Measurements from ENCODE around the gene FSCN2. TPM values are rescaled to one million over a fixed set of nuclear protein-coding genes. Genes with fewer than 3 reads are reported as not detected.

Gene FSCN2
- total RNA-seq, 2 donors from 2014 or later: 7.0 to 13.5 TPM

GRCh38 chr17:81514739-81515529, 13.2 kb upstream of the FSCN2 start:
- peak; percentile 31 for ATAC-seq

DNA sequence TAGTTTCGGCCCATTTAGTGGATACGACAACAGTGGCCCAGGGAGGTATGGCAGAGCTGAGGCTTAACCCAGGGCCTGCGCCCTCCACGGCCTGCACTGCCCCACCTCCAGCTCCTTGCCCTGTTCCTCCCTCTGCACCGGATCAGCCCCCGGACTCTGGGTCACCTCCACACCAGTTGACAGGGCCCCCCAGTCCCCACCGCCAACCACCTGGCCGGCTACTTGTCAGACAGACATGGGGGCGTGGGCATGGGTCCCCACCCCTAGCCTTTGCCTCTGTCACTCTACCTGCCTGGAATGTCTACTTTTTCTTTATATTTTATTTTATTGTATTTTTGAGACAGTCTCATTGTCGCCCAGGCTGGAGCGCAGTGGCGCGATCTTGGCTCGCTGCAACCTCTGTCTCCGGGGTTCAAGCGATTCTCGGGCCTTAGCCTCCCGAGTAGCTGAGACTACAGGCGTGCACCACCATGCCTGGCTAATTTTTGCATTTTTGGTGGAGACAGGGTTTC, 12.6 kb upstream of the FSCN2 start:
- H3K27ac ChIP-seq: peak overlapping the region; percentile 99 to 100 (median 99)
- 65 to 73% methylated on average over 19 of the region's 19 CpGs for WGBS, 2 donors
- ATAC-seq (no peak), DNase-seq (peak in 2 of 4 donors; percentile 9 to 37)
- H3K27me3 ChIP-seq: no peaks in the 10 kb centered on the region
- no peak overlapping the region for H3K4me3 ChIP-seq
- intact Hi-C loops (cut with DNase I): no loop called here
- no peak for TF ChIP-seq CTCF (IDR thresholded peaks at IDR 0.05)
- TF ChIP-seq POLR2A (IDR thresholded peaks at IDR 0.05): no peak
- H3K9me3 ChIP-seq: no peaks in the 10 kb centered on the region
- H3K4me1 ChIP-seq: peaks cover 60% of the 10 kb centered on the region
- H3K36me3 ChIP-seq (replicated peaks in 1 of 2; ENCODE audit: insufficient read depth in 1 of 2, low read depth in 2 of 2): peaks cover 0 to 6% of the 10 kb centered on the region in 2 donors

More at GRCh38 chr17:81514739-81515529, 13.2 kb upstream of the FSCN2 start:
- H3K4me1 ChIP-seq: peaks cover 58% of the 10 kb centered on the region
- H3K36me3 ChIP-seq (replicated peaks in 1 of 2; ENCODE audit: insufficient read depth in 1 of 2, low read depth in 2 of 2): peaks cover 0 to 9% of the 10 kb centered on the region in 2 donors
- peak; percentile 13 to 63 (median 56) for TF ChIP-seq POLR2A (IDR thresholded peaks at IDR 0.05)
- TF ChIP-seq CTCF (IDR thresholded peaks at IDR 0.05): peak in 1 of 7 experiments; percentile 4
- H3K27ac ChIP-seq: peak overlapping the region; percentile 99 to 100 (median 99)
- DNase-seq: peak; percentile 78 to 83 (median 80)
- intact Hi-C loops (cut with DNase I): no loop called here
- H3K4me3 ChIP-seq: peak overlapping the region in 1 of 2 donors; percentile 63
- 1% methylated on average over 45 of the region's 82 CpGs; no CpG with 5 or more reads in 1 of the 2 donors for WGBS, 2 donors
- H3K27me3 ChIP-seq: no peaks in the 10 kb centered on the region
- H3K9me3 ChIP-seq: no peaks in the 10 kb centered on the region

DNA sequence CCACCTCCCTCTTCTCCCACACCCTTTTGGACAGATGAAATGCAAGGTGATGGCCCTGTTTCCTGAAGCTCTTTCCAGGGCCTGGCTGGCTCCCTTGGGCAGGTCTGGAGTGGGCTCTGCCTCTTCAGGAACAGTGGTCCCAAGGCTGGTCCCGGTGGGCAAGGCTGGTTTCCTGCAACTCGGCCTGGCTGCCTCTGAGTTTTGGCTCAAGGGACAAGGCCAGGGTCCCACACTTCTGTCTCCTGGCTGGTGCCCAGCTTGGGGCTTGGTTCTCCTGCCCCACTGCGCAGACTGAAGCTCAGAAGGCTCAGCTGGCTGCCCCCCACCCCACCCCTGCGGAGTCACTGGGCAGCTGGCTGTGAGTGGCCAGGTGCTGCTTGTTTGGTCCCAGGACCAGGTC, 11.7 kb upstream of the FSCN2 start:
- no peak for ATAC-seq
- H3K9me3 ChIP-seq: no peaks in the 10 kb centered on the region
- H3K27ac ChIP-seq: peak overlapping the region in 3 of 4 donors; percentile 0 to 100 (median 99)
- no peak overlapping the region for H3K4me3 ChIP-seq
- TF ChIP-seq POLR2A (IDR thresholded peaks at IDR 0.05): no peak
- TF ChIP-seq CTCF (IDR thresholded peaks at IDR 0.05): no peak
- no peaks in the 10 kb centered on the region for H3K36me3 ChIP-seq (replicated peaks in 1 of 2; ENCODE audit: insufficient read depth in 1 of 2, low read depth in 2 of 2)
- H3K4me1 ChIP-seq: peaks cover 60% of the 10 kb centered on the region
- H3K27me3 ChIP-seq: no peaks in the 10 kb centered on the region
- intact Hi-C loops (cut with DNase I): no loop called here
- 40 to 84% methylated on average over 1 to 4 of the region's 4 CpGs for WGBS, 2 donors
- DNase-seq: peak in 1 of 4 donors; percentile 17

- intact Hi-C loops (cut with DNase I): no loop called here
- H3K36me3 ChIP-seq (replicated peaks in 1 of 2; ENCODE audit: insufficient read depth in 1 of 2, low read depth in 2 of 2): no peaks in the 10 kb centered on the region
- DNase-seq (no peak), ATAC-seq (no peak)
- H3K27ac ChIP-seq: peak overlapping the region in 1 of 4 donors; percentile 99
- H3K27me3 ChIP-seq: no peaks in the 10 kb centered on the region
- TF ChIP-seq CTCF (IDR thresholded peaks at IDR 0.05) (no peak), POLR2A (IDR thresholded peaks at IDR 0.05) (no peak)
- 92 to 96% methylated on average over 5 to 9 of the region's 9 CpGs for WGBS, 2 donors
- peaks cover 60% of the 10 kb centered on the region for H3K4me1 ChIP-seq
- H3K4me3 ChIP-seq: no peak overlapping the region
- H3K9me3 ChIP-seq: no peaks in the 10 kb centered on the region
Observed at GRCh38 chr17:81517009-81517338, 11.2 kb upstream of the FSCN2 start.

Measured in body of pancreas (tissue), 4 donors.